SK-N-SH treated with all-trans-retinoic acid at 6 μM for 48 hours (cell line): ENCODE data around the gene KREMEN1.

Experiments
- ARNTL ChIP-seq: fragments of 450-650 bp; formaldehyde crosslinking; IDR thresholded peaks from 2 replicates; pipeline ENCODE4 v1.5.0; 2020; ENCODE audit warnings: low read depth, mild to moderate bottlenecking, moderate library complexity, borderline replicate concordance
- CREB5 ChIP-seq: fragments of 250-450 bp; sonication (Bioruptor Pico); IDR thresholded peaks from 2 replicates; pipeline ENCODE4 v1.5.1; 2020; ENCODE audit warnings: low read depth, mild to moderate bottlenecking, moderate library complexity
- OSR1 ChIP-seq: fragments of 250-450 bp; sonication (Bioruptor Pico); IDR thresholded peaks from 2 replicates; pipeline ENCODE4 v1.8.0; 2022; ENCODE audit warnings: moderate library complexity, mild to moderate bottlenecking, inconsistent platforms
- PATZ1 ChIP-seq: fragments of 250-450 bp; sonication (Bioruptor Pico); IDR thresholded peaks from 2 replicates; pipeline ENCODE4 v1.8.0; 2020; ENCODE audit warnings: mild to moderate bottlenecking, moderate library complexity, borderline replicate concordance
- ZFP30 ChIP-seq: fragments of 450-650 bp; formaldehyde crosslinking; IDR thresholded peaks from 2 replicates; pipeline ENCODE4 v1.5.0; 2022; ENCODE audit warnings: mild to moderate bottlenecking, moderate library complexity

- TF ChIP-seq ZFP30 (CRISPR knock-in tag) (no peak), PATZ1 (CRISPR knock-in tag) (no peak), ARNTL (CRISPR knock-in tag) (no peak), OSR1 (CRISPR knock-in tag) (no peak), CREB5 (CRISPR knock-in tag) (no peak)
Measured at GRCh38 chr22:29166180-29166579, 93.3 kb downstream of the KREMEN1 start.
